Heart left ventricle (tissue), 16 donors: Measurements from ENCODE around the gene PLPPR1. TPM values are rescaled to one million over a fixed set of nuclear protein-coding genes. Genes with fewer than 3 reads are reported as not detected.

ENCODE experiments used
- ATAC-seq, 4 donors: fragments of 200-7000 bp; cut with Tn5 transposase; one replicate each; pipeline ENCODE4 v1.9.1; 2020 to 2022; ENCODE audit warnings: moderate library complexity in 4 of 4, mild to moderate bottlenecking in 3 of 4, moderate number of reproducible peaks in 1 of 4
- DNase-seq, 5 donors: peaks; one replicate each; pipeline ENCODE4 v3.0.0-alpha.2; 2020
- H3K27ac ChIP-seq, 12 donors: fragments of 200-600 bp; sonication (generic) in 4 of 12; one replicate each; pipeline versions ENCODE4 v1.5.0 to v1.8.0; 2016 to 2022; ENCODE audit warnings: mild to moderate bottlenecking in 2 of 12
- H3K27me3 ChIP-seq, 9 donors: fragments of 200-600 bp; sonication (generic) in 2 of 9; one replicate each; pipeline versions ENCODE4 v1.5.1 to v1.8.0; 2016 to 2022; ENCODE audit warnings: mild to moderate bottlenecking in 3 of 9
- H3K36me3 ChIP-seq, 9 donors: fragments of 200-600 bp; sonication (generic) in 2 of 9; one replicate each; pipeline versions ENCODE4 v1.5.0 to v1.8.0; 2018 to 2022; ENCODE audit warnings: mild to moderate bottlenecking in 2 of 9
- H3K4me1 ChIP-seq, 12 donors: fragments of 200-600 bp; sonication (generic) in 4 of 12; one replicate each; pipeline versions ENCODE4 v1.5.0 to v1.8.0; 2016 to 2022; ENCODE audit warnings: mild to moderate bottlenecking in 3 of 12
- H3K4me3 ChIP-seq, 12 donors: fragments of 200-600 bp; sonication (generic) in 4 of 12; one replicate each; pipeline versions ENCODE4 v1.5.0 to v1.8.0; 2017 to 2022; ENCODE audit warnings: mild to moderate bottlenecking in 9 of 12, moderate library complexity in 4 of 12
- H3K9me3 ChIP-seq, 12 donors: fragments of 200-600 bp; sonication (generic) in 4 of 12; one replicate each; pipeline versions ENCODE4 v1.5.0 to v1.8.0; 2016 to 2022; ENCODE audit warnings: mild to moderate bottlenecking in 1 of 12
- CTCF ChIP-seq, 12 donors: fragments of 200-600 bp; sonication (generic) in 4 of 12; IDR thresholded peaks; one replicate each; pipeline versions ENCODE4 v1.5.0 to v1.8.0; 2018 to 2022; ENCODE audit warnings: antibody characterized with exemption in 12 of 12, mild to moderate bottlenecking in 5 of 12
- POLR2A ChIP-seq, 2 donors: fragments of 450-650 bp; IDR thresholded peaks; one replicate each; pipeline ENCODE4 v1.6.1; 2017; ENCODE audit warnings: antibody characterized with exemption in 2 of 2, mild to moderate bottlenecking in 2 of 2, moderate library complexity in 2 of 2
- WGBS, 4 donors: extraction: QIAGEN DNeasy Blood & Tissue Kit in 2 of 4; methylation state at CpG; one replicate each; pipeline versions ENCODE4 v1.1.5 to v1.1.7; 2013 to 2018; 5-methylcytosine and 5-hydroxymethylcytosine counted together
- intact Hi-C, 10 donors: fragments of 100-400 bp; cut with DNase I; formaldehyde crosslinking; loops; one replicate each; pipeline versions ENCODE4 v1.11.1 to v1.14.2; 2022
- polyA plus RNA-seq, 2 donors: library from polyadenylated mRNA; stranded (reverse); fragments of 200-250 nt; gene quantifications; one replicate each; pipeline ENCODE4 v1.2.3, GENCODE V29; 2013
- total RNA-seq, 9 donors: library from RNA; depleted of rRNA in 2 of 9; stranded (reverse); fragments of >200 nt in 2 of 9; fragmentation: NEBNext Ultra II Directional in 3 of 9; extraction: Animal tissue kit (Norgen Biotek cat#: 25700) in 3 of 9; gene quantifications; one replicate each; pipeline versions ENCODE4 v1.1.0 to v1.2.4, GENCODE V29; 2016 to 2023
- donor health status: ischemic (EF 13 %, LVEDD 7.1; RV severe dilation, severe dysfunction).
- donor health status: healthy with polysubstance abuse.
- donor health status: DM: no; HTN: yes; CAD: no.
- donor health status: DM: no; HTN: no; CAD: no.
- donor health status: ischemic (EF 25% LVEDD 6.9; RV normal size, moderate dysfunction).
- donor health status: ischemic (EF 25% LVEDD 5.7; RV mildly dilated, moderate dysfunction).
- donor health status: healthy.
- donor health status: DM: yes; HTN: yes; CAD: no.
- donor health status: ischemic (EF 35%, LVEDD 5.7; RV mildly dilated, moderate dysfunction).
- donor health status: nonischemic (EF 11% LVEDD 7.7; RV severe dilation, severe dysfunction).
- donor health status: DM: yes; HTN: yes; CAD: no.
- donor health status: PGD.
- donor health status: ischemic (EF 29% LVEDD 5.4; RV normal size, mild dysfunction).
- donor health status: nonischemic (EF 23%, LVEDD 6.1; RV moderate dilation, normal function).

PLPPR1 gene
- total and polyA plus RNA-seq, 11 donors = 0.33 TPM; not detected in 10

DNA sequence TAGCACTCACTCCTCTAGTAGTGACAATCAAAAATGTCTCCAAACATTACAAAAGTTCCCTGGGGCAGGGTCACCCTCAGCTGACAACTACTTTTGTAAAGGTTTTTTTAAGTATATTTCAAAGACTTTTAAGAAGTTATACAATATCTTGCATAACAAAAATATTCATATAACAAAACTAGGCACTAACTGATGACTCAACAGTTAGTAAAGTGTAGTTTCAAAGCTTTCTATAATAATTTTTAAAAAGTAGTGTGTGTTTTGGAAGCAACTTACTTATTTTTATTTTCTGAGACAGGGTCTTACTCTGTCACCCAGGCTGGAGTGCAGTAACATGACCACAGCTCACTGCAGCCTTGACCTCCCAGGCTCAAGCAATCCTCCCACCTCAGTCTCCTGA is 271.4 kb downstream of the PLPPR1 start:
- DNase-seq = no peak
- Histone ChIP-seq H3K4me1 (no peaks in the 10 kb centered on the region), H3K9me3 (no peaks in the 10 kb centered on the region), H3K36me3 (no peaks in the 10 kb centered on the region), H3K4me3 (no peak overlapping the region), H3K27ac (no peak overlapping the region), H3K27me3 (peaks cover 0 to 18% (median 0%) of the 10 kb centered on the region in 9 donors)
- no peak for ATAC-seq
- TF ChIP-seq POLR2A (IDR thresholded peaks at IDR 0.05) (no peak), CTCF (IDR thresholded peaks at IDR 0.05) (no peak)
- intact Hi-C loops = loop anchor here in 1 of 10 donors (10.0 kb wide), 1 partner anchor 185 kb away; no protein-coding TSS in a partner anchor

DNA sequence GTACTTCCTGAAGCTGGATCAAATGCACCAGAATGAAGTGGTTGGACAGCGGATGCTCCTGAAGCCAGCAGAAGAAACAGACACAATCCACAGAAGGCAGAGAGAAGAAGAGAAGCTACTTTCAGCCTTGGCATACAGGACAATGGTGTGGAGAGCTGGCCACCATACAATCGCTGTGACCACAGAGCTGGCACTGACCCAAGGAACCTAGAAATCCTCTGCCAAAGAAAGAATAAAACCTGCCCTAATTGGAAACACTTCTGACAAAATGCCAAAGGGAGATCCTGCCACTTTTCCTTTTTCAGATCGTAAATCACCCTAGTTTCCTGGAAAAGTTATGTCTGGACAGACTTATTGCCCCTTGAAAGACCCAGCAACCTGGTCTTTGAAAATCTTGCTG is 278.5 kb downstream of the PLPPR1 start:
- intact Hi-C loops = loop anchor here in 2 of 10 donors (5.0 to 10.0 kb wide), 2 partner anchors 192 to 705 kb away; no protein-coding TSS in a partner anchor
- 68 to 79% (median 73%) methylated on average over 3 of the region's 3 CpGs for WGBS, 4 donors

GRCh38 chr9:101307524-101308213 is 279.1 kb downstream of the PLPPR1 start:
- ATAC-seq (no peak), DNase-seq (no peak)
- Histone ChIP-seq H3K4me1 (no peaks in the 10 kb centered on the region), H3K4me3 (no peak overlapping the region), H3K36me3 (no peaks in the 10 kb centered on the region), H3K9me3 (no peaks in the 10 kb centered on the region), H3K27ac (no peak overlapping the region), H3K27me3 (peaks cover 0 to 20% (median 0%) of the 10 kb centered on the region in 9 donors)
- 66 to 78% (median 76%) methylated on average over 3 of the region's 3 CpGs for whole genome bisulfite sequencing, 4 donors
- intact Hi-C loops = loop anchor here in 2 of 10 donors (5.0 to 10.0 kb wide), 2 partner anchors 193 to 705 kb away; no protein-coding TSS in a partner anchor
- TF ChIP-seq POLR2A (IDR thresholded peaks at IDR 0.05) = no peak
- no peak for TF ChIP-seq CTCF (IDR thresholded peaks at IDR 0.05)

More for the DNA sequence above, 278.5 kb downstream of the PLPPR1 start:
- Histone ChIP-seq H3K27me3 (peaks cover 0 to 20% (median 0%) of the 10 kb centered on the region in 9 donors), H3K4me1 (no peaks in the 10 kb centered on the region), H3K9me3 (no peaks in the 10 kb centered on the region), H3K27ac (no peak overlapping the region), H3K36me3 (no peaks in the 10 kb centered on the region), H3K4me3 (no peak overlapping the region)
- ATAC-seq = no peak
- TF ChIP-seq POLR2A (IDR thresholded peaks at IDR 0.05) (no peak), CTCF (IDR thresholded peaks at IDR 0.05) (no peak)
- no peak for DNase-seq

DNA sequence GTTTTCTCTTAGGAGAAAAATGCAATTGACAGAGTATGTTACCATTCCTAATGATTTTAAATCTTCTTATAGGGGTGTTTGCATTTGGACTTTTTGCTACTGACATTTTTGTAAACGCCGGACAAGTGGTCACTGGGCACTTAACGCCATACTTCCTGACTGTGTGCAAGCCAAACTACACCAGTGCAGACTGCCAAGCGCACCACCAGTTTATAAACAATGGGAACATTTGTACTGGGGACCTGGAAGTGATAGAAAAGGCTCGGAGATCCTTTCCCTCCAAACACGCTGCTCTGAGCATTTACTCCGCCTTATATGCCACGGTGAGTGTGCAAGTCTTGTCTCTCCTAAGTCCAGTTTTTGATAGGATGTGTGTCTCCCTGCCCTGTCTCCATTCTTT is 280.6 kb downstream of the PLPPR1 start:
- H3K27me3 ChIP-seq = peaks cover 0 to 19% (median 0%) of the 10 kb centered on the region in 9 donors
- H3K27ac ChIP-seq = no peak overlapping the region
- no peak for ATAC-seq
- no peak overlapping the region for H3K4me3 ChIP-seq
- WGBS, 4 donors = 73 to 81% (median 77%) methylated on average over 8 of the region's 8 CpGs
- no peaks in the 10 kb centered on the region for H3K4me1 ChIP-seq
- TF ChIP-seq POLR2A (IDR thresholded peaks at IDR 0.05) (no peak), CTCF (IDR thresholded peaks at IDR 0.05) (no peak)
- intact Hi-C loops = loop anchor here in 2 of 10 donors (5.0 to 10.0 kb wide), 2 partner anchors 194 to 707 kb away; no protein-coding TSS in a partner anchor
- no peaks in the 10 kb centered on the region for H3K9me3 ChIP-seq
- no peak for DNase-seq
- H3K36me3 ChIP-seq = no peaks in the 10 kb centered on the region
